GM23338 (cell line): ENCODE data around the gene HLCS. TPM values are rescaled to one million over a fixed set of nuclear protein-coding genes. Genes with fewer than 3 reads are reported as not detected.

Experiments used
- ATAC-seq: fragments of 200-7000 bp; cut with Tn5 transposase; 3 replicates; pipeline ENCODE4 v1.9.1; 2020
- DNase-seq: peaks from one replicate; pipeline ENCODE4 v3.0.0-alpha.2; 2015; ENCODE audit warnings: low spot score
- H2AFZ ChIP-seq: fragments of 200-600 bp; sonication (generic); 2 replicates; pipeline ENCODE4 v1.8.0; 2016; ENCODE audit warnings: antibody characterized with exemption, mild to moderate bottlenecking, moderate library complexity
- H3F3A ChIP-seq: fragments of 200-600 bp; sonication (generic); replicated peaks from 2 replicates; pipeline ENCODE4 v1.8.0; 2017; ENCODE audit warnings: antibody characterized with exemption, mixed run types, low read depth
- H3K27ac ChIP-seq: fragments of 200-600 bp; sonication (generic); 2 replicates; pipeline ENCODE4 v1.6.1; 2016; ENCODE audit warnings: low read depth
- H3K27me3 ChIP-seq: fragments of 200-600 bp; sonication (generic); 2 replicates; pipeline ENCODE4 v1.8.0; 2016; ENCODE audit warnings: mild to moderate bottlenecking, mixed run types, moderate library complexity; ENCODE audit not compliant: insufficient read depth
- H3K36me3 ChIP-seq: fragments of 200-600 bp; sonication (generic); 2 replicates; pipeline ENCODE4 v1.8.0; 2016; ENCODE audit warnings: mild to moderate bottlenecking; ENCODE audit not compliant: insufficient read depth
- H3K4me1 ChIP-seq: fragments of 200-600 bp; sonication (generic); 2 replicates; pipeline ENCODE4 v1.8.0; 2016; ENCODE audit warnings: mild to moderate bottlenecking, moderate library complexity; ENCODE audit not compliant: insufficient read depth
- H3K4me2 ChIP-seq: fragments of 200-600 bp; sonication (generic); 2 replicates; pipeline ENCODE4 v1.7.1; 2017; ENCODE audit warnings: mixed run types
- H3K4me3 ChIP-seq: fragments of 200-600 bp; sonication (generic); 2 replicates; pipeline ENCODE4 v1.6.1; 2016; ENCODE audit warnings: mixed run types
- H3K79me2 ChIP-seq: fragments of 200-600 bp; sonication (generic); replicated peaks from 2 replicates; pipeline ENCODE4 v1.8.0; 2017; ENCODE audit warnings: mild to moderate bottlenecking; ENCODE audit not compliant: insufficient read depth
- H3K9me2 ChIP-seq: fragments of 200-600 bp; sonication (generic); 2 replicates; pipeline ENCODE4 v1.8.0; 2017; ENCODE audit not compliant: insufficient read depth
- H4K20me1 ChIP-seq: fragments of 200-600 bp; sonication (generic); replicated peaks from 2 replicates; pipeline ENCODE4 v1.8.0; 2017; ENCODE audit warnings: mild to moderate bottlenecking; ENCODE audit not compliant: insufficient read depth
- H3K27ac Mint-ChIP-seq: 2 replicates; pipeline ENCODE4 v1.8.0; 2020; ENCODE audit warnings: inconsistent platforms, mild to moderate bottlenecking, moderate library complexity, mixed read lengths
- H3K27me3 Mint-ChIP-seq: 3 replicates; pipeline ENCODE4 v1.8.0; 2022; ENCODE audit warnings: low read depth, mild to moderate bottlenecking, moderate library complexity, mixed read lengths, inconsistent platforms; ENCODE audit not compliant: insufficient read depth, poor library complexity
- H3K36me3 Mint-ChIP-seq: 3 replicates; pipeline ENCODE4 v1.8.0; 2021; ENCODE audit warnings: low read depth, mild to moderate bottlenecking, inconsistent platforms, moderate library complexity, mixed read lengths
- H3K4me1 Mint-ChIP-seq: 3 replicates; pipeline ENCODE4 v1.8.0; 2020; ENCODE audit warnings: mild to moderate bottlenecking, inconsistent platforms, mixed read lengths
- H3K4me3 Mint-ChIP-seq: 3 replicates; pipeline ENCODE4 v1.8.0; 2021; ENCODE audit warnings: moderate library complexity, mild to moderate bottlenecking, inconsistent platforms, mixed read lengths
- H3K9me3 Mint-ChIP-seq: 3 replicates; pipeline ENCODE4 v1.8.0; 2020; ENCODE audit warnings: moderate library complexity, mild to moderate bottlenecking, inconsistent platforms, mixed read lengths
- CREB1 ChIP-seq: fragments of 250-450 bp; sonication (Bioruptor Pico); IDR thresholded peaks from 2 replicates; pipeline ENCODE4 v1.5.0; 2020; ENCODE audit warnings: low read depth, mild to moderate bottlenecking, moderate library complexity
- CTCF ChIP-seq, 2 experiments: fragments of 200-600 bp in 1 of 2; sonication (generic) in 1 of 2; conservative IDR thresholded peaks; 2 replicates each; pipeline versions ENCODE4 v1.5.1 to v1.6.1; 2016 to 2017; ENCODE audit warnings: antibody characterized with exemption in 2 of 2, low read depth in 2 of 2, mild to moderate bottlenecking in 2 of 2, moderate library complexity in 1 of 2
- ETS1 ChIP-seq: IDR thresholded peaks from 2 replicates; pipeline ENCODE4 v1.6.1; 2016; ENCODE audit warnings: antibody characterized with exemption
- EZH2 ChIP-seq: fragments of 200-600 bp; sonication (generic); IDR thresholded peaks from one replicate; pipeline ENCODE4 v1.8.0; 2017; ENCODE audit warnings: antibody characterized with exemption, mild to moderate bottlenecking, low read depth; ENCODE audit not compliant: unreplicated experiment
- EZH2phosphoT487 ChIP-seq: fragments of 200-600 bp; sonication (generic); IDR thresholded peaks from one replicate; pipeline ENCODE4 v1.8.1; 2018; ENCODE audit warnings: antibody characterized with exemption; ENCODE audit not compliant: unreplicated experiment
- JUNB ChIP-seq: IDR thresholded peaks from one replicate; pipeline ENCODE4 v1.6.1; 2016; ENCODE audit warnings: antibody characterized with exemption; ENCODE audit not compliant: unreplicated experiment
- NANOG ChIP-seq: IDR thresholded peaks from 2 replicates; pipeline ENCODE4 v1.6.1; 2016; ENCODE audit warnings: antibody characterized with exemption, borderline replicate concordance
- POLR2AphosphoS5 ChIP-seq: IDR thresholded peaks from 2 replicates; pipeline ENCODE4 v1.6.1; 2016; ENCODE audit warnings: antibody characterized with exemption, low read depth
- REST ChIP-seq: IDR thresholded peaks from one replicate; pipeline ENCODE4 v1.6.1; 2018; ENCODE audit warnings: antibody characterized with exemption; ENCODE audit not compliant: unreplicated experiment
- STAT1 ChIP-seq: IDR thresholded peaks from one replicate; pipeline ENCODE4 v1.6.1; 2016; ENCODE audit warnings: antibody characterized with exemption; ENCODE audit not compliant: unreplicated experiment
- ZNF114 ChIP-seq: fragments of 250-450 bp; sonication (Bioruptor Pico); IDR thresholded peaks from 2 replicates; pipeline ENCODE4 v1.5.0; 2020; ENCODE audit warnings: mild to moderate bottlenecking, moderate library complexity
- ZNF331 ChIP-seq: fragments of 250-450 bp; sonication (Bioruptor Pico); IDR thresholded peaks from 2 replicates; pipeline ENCODE4 v1.5.0; 2020; ENCODE audit warnings: low read depth, mild to moderate bottlenecking, moderate library complexity
- ZNF462 ChIP-seq: fragments of 250-450 bp; sonication (Bioruptor Pico); IDR thresholded peaks from 2 replicates; pipeline ENCODE4 v1.5.0; 2020; ENCODE audit warnings: mild to moderate bottlenecking, moderate library complexity
- polyA plus RNA-seq: library from polyadenylated mRNA; unstranded; fragments of >200 nt; fragmentation: Nextera tagmentation; extraction: Ambion mirVana; gene quantifications from 2 replicates; pipeline ENCODE4 v1.2.1, GENCODE V29; 2016
- total RNA-seq: library from RNA; depleted of rRNA; stranded (reverse); fragments of >200 nt; shearing (Covaris generic); gene quantifications from 2 replicates; pipeline ENCODE4 v1.2.3, GENCODE V29; 2014

HLCS gene
- total and polyA plus RNA-seq, 2 experiments from 2014 or later: 6.1 to 14.7 TPM

GRCh38 chr21:36962098-36962780 is 4.2 kb downstream of the HLCS start:
- Histone ChIP-seq H3K79me2 (no peaks in the 10 kb centered on the region), H3K9me2 (no peaks in the 10 kb centered on the region), H3K27me3 (no peaks in the 10 kb centered on the region), H3K4me2 (no peak overlapping the region), H2AFZ (no peak overlapping the region), H4K20me1 (no peaks in the 10 kb centered on the region), H3K4me3 (no peak overlapping the region), H3K36me3 (no peaks in the 10 kb centered on the region), H3K27ac (no peak overlapping the region), H3K4me1 (peaks cover 1% of the 10 kb centered on the region; the same call in 1 of the 2 replicates), H3F3A (peaks cover 3% of the 10 kb centered on the region; the same call in 1 of the 2 replicates)
- ATAC-seq (no peak), DNase-seq (no peak)
- Mint-ChIP-seq H3K4me3 (no peak overlapping the region), H3K4me1 (peaks cover 19% of the 10 kb centered on the region), H3K9me3 (no peaks in the 10 kb centered on the region; the same call in 2 of the 3 replicates), H3K27me3 (peaks cover 14% of the 10 kb centered on the region), H3K36me3 (peaks cover 13% of the 10 kb centered on the region), H3K27ac (no peak overlapping the region)
- TF ChIP-seq ZNF331 (CRISPR knock-in tag) (no peak), EZH2phosphoT487 (no peak), POLR2AphosphoS5 (no peak), ZNF114 (no peak), ETS1 (no peak), STAT1 (no peak), JUNB (no peak), NANOG (no peak), CREB1 (CRISPR knock-in tag) (no peak), EZH2 (no peak), CTCF (conservative IDR thresholded peaks at IDR 0.05; ENCODE audit: low read depth in 2 of 2) (no peak), ZNF462 (CRISPR knock-in tag) (no peak), REST (no peak)
